GM21367 (cell line): Measurements from ENCODE around the gene ITPR2.
"Not testable (repeated sequence)": the region's sequence is repeated elsewhere in the genome, so short reads cannot be mapped to it uniquely, and the experiment has no call there.

Experiments
- ATAC-seq: cut with Tn5 transposase; IDR thresholded peaks from one replicate; pipeline ENCODE4 v1.9.1; 2021; ENCODE audit not compliant: unreplicated experiment

Gene ITPR2

GRCh38 chr12:26327975-26328644 is 504.9 kb downstream of the ITPR2 start:
- no peak for ATAC-seq

DNA sequence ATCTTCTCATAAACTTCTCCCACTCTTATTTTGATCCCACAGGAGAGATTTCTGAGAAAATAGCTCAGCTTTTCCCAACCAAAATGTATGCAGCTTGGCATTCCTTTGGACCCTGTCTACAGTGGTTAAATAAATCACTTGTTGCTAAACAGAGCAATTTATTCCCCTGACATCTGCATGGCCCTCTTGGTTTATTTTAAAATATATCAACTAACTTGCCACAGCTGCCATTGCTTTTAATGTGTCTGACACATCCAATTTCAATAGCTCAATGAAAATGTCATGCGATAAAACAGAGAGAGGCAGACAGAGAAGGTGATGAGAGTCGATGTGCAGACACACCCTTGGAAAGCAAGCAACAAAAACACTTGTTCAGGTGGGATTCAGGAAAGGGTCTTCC is 509.3 kb downstream of the ITPR2 start:
- ATAC-seq: no peak

DNA sequence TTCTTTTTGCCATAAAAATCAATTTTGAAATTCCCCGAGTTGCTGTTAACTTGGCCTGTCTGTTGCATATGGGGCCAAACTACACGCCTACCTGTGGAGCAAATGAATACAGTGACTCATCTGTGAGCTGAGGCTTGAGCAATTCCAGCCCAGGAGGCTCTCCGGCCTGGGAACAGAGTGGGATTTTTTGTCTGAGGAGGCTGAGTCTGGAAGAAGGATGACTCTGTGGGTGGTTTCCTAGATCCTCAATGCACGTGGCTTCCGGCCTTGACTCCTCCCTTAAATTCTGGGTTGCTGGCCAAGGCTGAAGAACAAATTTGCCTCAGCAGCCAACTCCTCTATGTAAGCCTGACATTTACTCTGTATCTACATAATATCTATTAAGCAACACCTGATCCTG is 513.5 kb downstream of the ITPR2 start:
- no peak for ATAC-seq

DNA sequence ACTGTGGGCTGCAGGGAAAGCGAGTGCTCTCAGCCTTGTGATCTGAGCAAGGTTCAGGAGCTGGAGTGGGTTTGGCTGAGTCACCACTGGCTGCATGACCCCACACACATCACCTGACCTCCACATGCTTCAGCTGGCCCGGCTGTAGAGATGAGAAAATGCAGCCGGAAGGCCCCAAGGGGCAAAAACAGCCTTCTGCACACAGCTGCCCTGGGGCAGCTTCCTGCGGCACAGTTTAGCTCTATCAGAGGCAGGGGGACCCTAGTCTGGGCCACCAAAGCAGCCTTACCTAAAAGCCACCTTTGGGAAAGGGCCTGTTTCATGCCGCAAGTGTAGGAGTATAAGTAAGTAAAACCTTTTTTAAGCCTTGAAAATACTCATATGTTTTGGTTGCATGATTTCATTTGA is 514.3 kb downstream of the ITPR2 start:
- peak; percentile 91 for ATAC-seq

DNA sequence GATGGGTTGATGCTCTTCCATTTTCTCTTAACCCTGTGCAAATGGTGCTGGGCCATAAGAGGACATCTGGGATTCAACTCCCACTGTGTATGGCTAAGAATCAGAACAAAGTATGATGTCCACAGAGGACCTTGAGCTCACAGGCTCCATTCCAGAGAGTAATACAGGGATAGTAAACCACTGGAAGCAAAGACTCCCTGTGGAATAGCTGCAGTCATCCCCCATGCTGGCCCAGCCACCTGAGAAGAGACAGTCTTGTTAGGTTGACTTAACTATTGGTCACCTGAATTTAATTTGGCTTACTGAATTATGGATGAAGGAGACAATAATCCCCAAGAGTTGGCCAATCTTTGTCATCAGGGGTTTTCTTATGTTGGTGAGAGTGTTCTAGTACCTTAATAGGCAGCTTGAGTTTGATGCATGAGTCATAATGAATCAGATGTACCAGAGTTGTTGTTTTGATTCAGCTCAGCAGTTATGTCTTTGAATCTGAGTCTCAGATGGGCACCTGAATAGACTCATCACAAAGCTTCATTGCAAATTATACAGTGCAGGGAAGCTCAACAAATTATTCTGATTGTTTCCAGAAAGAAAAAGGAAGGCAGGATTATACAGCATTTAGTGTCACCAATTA is 514.9 kb downstream of the ITPR2 start:
- peak; percentile 31 for ATAC-seq

DNA sequence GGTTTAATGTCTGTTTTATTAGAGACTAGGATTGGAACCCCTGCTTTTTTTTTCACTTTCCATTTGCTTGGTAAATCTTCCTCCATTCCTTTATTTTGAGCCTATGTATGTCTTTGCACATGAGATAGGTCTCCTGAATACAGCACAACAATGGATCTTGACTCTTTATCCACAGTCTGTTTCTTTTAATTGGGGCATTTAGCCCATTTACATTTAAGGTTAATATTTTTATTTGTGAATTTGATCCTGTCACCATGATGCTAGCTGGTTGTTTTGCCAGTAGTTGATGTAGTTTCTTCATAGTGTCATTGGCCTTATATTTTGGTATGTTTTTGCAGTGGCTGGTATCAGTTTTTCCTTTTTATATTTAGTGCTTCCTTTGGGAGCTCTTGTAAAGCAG is 518.9 kb downstream of the ITPR2 start:
- ATAC-seq: not testable (repeated sequence)

- not testable (repeated sequence) for ATAC-seq
These were observed 522.5 kb downstream of the ITPR2 start for GRCh38 chr12:26310489-26310888.

DNA sequence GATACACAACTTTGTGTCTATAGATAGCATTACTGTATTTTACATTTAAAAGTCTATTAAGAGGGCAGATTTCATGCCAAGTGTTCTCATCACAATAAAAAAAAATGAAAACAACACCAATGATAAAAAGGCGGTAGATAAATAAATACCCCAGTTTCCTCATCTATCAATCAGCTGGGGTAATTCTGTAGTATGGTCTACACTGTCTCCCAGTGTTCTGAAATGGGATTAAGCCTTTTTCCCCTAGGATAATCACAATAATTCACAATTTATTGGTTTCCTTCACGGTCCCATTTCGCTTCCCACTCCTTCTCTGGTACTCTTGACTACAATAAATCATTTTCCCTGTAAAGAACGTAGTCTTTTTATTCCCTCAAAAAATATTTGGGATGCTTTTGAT is 523.4 kb downstream of the ITPR2 start:
- ATAC-seq: no peak

DNA sequence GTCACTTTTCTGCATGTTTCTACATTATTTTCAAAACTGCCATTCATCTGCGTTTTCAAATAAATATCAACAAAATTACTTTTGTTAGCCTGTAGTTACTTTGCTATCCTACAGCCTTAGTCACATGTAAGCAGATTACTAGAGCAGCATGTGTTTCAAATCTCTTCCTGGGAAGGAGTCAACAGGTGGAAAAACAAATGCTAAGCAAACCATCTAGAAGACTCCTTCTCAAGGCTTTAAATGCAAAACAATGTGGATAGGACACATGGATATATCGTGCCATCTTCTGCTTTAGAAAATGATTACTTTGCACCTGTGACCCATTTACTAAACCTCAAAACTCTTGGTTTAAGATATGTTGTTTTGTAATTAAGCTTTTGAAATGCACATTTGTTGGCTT is 528.7 kb downstream of the ITPR2 start:
- no peak for ATAC-seq

DNA sequence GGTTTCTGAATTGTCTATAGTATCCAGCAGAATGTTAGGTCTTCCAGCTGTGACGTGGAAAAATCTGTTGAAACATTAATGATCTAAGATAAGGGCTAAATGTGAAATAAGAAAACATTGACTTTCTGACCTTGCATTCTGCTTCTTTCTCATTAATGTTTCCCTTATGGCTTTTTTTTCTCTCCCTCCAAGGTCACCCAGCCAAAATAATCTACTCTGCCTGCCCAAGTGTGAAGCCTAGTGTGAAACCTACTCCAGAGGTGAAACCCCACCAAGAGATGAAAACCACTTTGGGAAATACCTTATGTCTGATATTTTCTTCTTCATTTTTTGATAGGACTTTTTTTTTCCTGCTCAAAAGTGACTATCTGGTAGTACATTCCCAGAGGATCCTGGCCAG is 529.6 kb downstream of the ITPR2 start:
- no peak for ATAC-seq

- ATAC-seq: no peak
These were observed 530.2 kb downstream of the ITPR2 start for GRCh38 chr12:26302776-26303175.

- no peak for ATAC-seq
These were observed 533.2 kb downstream of the ITPR2 start for GRCh38 chr12:26299751-26300150.

DNA sequence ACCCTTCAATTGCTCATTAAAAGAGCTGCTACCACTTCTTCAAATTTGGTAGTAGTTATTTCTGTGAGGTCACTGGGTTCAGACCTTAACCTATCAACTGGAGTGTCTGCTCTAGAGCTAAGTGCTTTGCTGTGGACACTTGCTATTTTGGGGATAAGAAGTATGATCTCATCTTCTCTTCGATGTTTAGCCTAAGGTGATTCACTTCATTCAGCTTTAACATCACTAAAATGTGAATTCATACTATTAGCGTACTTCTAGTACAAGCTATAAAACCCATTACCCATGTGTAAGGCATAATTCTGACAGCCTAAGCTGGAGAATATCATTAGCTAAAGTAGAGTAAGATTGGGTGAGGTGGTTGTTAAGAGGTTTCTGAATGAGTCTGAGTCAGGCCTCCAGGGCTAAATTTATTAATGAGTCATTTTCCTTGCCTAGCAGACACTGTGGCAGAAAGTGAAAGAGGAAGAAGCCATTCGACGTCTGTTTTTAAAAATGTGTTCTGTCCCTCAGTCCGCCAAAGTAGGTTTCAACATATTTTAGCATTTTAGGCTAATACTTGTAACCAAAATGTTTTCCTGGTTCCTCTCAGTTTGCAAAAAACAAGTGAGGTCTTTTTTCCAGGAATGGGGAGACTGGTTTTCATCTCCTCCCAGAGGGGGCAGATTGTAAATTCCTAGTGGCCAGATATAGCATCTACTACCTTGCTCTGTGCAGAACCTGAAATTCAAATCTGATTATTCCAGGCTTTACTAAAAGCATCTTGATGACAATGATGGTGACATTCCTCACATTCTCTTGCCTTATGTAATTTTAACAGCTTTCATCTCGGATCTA is 534.0 kb downstream of the ITPR2 start:
- peak; percentile 97 for ATAC-seq

- ATAC-seq: no peak
These were observed 535.5 kb downstream of the ITPR2 start for GRCh38 chr12:26297396-26298070.

DNA sequence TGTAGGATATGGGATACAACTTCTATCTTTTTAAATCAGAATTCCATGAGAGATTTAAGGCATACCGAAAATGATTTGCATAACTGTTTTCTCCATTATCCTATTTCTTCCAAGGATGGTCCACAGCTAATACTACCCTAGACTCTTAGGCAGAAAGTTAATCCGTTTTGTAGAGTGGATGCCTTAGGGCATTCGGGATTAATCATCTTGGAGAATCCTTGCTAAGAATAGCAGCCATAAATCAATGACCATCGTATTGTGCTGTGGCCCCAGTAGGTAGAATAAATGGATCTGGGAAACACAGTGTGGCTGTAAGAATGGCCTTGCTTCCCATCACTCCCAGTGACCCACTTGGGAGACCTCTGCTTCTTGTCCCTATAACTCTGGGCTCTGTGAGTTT is 538.0 kb downstream of the ITPR2 start:
- no peak for ATAC-seq

- ATAC-seq: no peak
These were observed 539.4 kb downstream of the ITPR2 start for GRCh38 chr12:26293612-26294011.

DNA sequence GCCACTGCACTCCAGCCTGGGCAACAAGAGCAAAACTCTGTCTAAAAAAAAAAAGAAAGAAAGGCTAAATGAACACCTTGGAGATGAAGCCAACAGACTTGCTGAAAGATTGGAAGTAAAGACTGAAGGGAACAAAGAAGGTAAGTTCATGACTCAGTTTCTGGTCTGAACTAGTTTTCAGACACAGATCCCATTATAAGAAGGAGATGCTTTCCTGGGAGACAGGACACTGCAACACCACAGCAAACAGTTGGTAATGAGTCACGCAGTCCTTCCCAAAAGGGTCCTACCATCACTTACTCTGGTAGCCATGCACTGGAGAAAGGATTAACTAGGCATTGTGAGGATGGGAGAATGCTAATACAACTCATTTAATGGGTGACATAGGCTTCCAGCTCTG is 540.4 kb downstream of the ITPR2 start:
- no peak for ATAC-seq

DNA sequence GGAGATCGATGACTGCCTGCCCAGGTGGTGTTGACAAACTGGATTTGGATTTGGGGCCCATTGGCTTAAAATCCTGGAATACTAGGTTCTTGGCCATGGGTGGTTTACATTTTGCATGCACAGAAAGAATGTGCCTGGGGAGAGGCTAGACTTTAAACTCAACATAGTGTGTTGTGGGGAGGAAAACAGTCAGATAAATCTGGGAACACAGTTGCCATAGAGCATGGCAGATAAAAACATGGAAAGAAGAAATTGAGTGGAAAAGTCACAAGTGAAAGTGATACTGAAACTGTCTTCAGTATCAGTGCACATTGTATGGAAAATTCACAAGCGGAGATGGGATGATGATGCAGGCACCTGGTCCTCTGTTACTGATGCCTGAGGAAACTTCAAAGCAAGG is 542.4 kb downstream of the ITPR2 start:
- no peak for ATAC-seq

DNA sequence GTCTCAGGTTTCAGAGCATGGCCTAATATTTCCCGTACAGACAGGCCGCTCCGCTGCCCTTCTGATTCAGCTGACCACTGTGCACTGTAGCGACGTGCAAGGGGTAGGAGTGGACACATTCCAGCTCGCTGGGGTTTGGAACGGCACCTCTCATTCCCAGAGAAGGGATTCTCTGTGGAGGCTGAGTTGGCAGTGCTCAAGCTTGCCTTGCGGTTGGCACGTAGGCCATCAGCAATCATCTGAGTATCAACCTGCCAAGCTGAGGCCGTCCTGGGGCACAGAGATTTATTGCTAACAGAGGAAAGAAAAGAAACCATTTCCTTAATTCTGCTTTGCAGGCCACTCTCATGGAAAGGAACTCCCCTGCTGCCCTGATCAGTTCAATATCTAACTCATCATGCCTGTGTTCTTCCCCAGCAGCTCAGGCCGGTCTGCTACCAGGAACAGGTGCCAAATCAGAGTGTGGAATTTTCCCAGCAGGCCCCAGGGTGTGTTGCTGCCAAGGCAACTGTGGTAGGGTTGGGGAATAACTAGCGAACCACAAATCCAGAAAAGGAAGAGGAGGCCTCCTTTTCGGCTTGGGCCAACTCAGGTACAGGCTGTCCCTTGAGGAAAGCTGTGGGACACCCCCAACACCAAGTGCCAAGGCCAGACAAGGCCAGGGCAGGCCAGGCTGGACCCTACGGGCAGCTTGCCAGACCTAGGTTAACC is 545.2 kb downstream of the ITPR2 start:
- ATAC-seq: no peak
